OCI-LY3 (cell line): ENCODE measurements around the gene CLEC3B.

Experiments
- H2AFZ ChIP-seq: fragments of 200-600, 300-600 bp; shearing (Covaris generic); 2 replicates; pipeline ENCODE4 v1.6.0; 2014; ENCODE audit warnings: antibody characterized with exemption, low read depth, low read length
- H3K27ac ChIP-seq: fragments of 200-600, 300-600 bp; sonication (generic); 2 replicates; pipeline ENCODE4 v1.5.1; 2014; ENCODE audit warnings: mild to moderate bottlenecking, low read length, moderate library complexity, mixed read lengths
- H3K27me3 ChIP-seq: fragments of 200-600, 300-600 bp; sonication (generic); 2 replicates; pipeline ENCODE4 v1.6.1; 2014; ENCODE audit warnings: low read depth, low read length, mixed read lengths
- H3K36me3 ChIP-seq: fragments of 200-600, 300-600 bp; sonication (generic); replicated peaks from 2 replicates; pipeline ENCODE3; 2014; ENCODE audit warnings: low read depth, low read length, mixed read lengths
- H3K4me1 ChIP-seq: fragments of 300-600, 200-600 bp; sonication (generic); 2 replicates; pipeline ENCODE4 v1.6.1; 2014; ENCODE audit warnings: low read length, mixed read lengths
- H3K4me2 ChIP-seq: fragments of 200-600, 300-600 bp; sonication (generic); 2 replicates; pipeline ENCODE4 v1.6.1; 2014; ENCODE audit warnings: low read length, mixed read lengths
- H3K4me3 ChIP-seq: fragments of 300-600, 200-600 bp; sonication (generic); 2 replicates; pipeline ENCODE4 v1.5.1; 2014; ENCODE audit warnings: antibody characterized with exemption, mild to moderate bottlenecking, low read length, moderate library complexity
- H3K79me2 ChIP-seq: fragments of 300-600, 200-600 bp; shearing (Covaris generic); 2 replicates; pipeline ENCODE4 v1.6.1; 2014; ENCODE audit warnings: mild to moderate bottlenecking, low read length, mixed read lengths
- H3K9ac ChIP-seq: fragments of 300-600, 200-600 bp; shearing (Covaris generic); 2 replicates; pipeline ENCODE4 v1.6.0; 2014; ENCODE audit warnings: mild to moderate bottlenecking, low read length, moderate library complexity
- H3K9me3 ChIP-seq: fragments of 200-600, 300-600 bp; shearing (Covaris generic); 2 replicates; pipeline ENCODE4 v1.6.1; 2014; ENCODE audit warnings: low read length, mixed read lengths; ENCODE audit not compliant: insufficient read depth
- H4K20me1 ChIP-seq: fragments of 200-600, 300-600 bp; sonication (generic); 2 replicates; pipeline ENCODE4 v1.6.1; 2016; ENCODE audit warnings: low read length, mixed read lengths; ENCODE audit not compliant: insufficient read depth
- CTCF ChIP-seq: fragments of 200-600, 300-600 bp; sonication (generic); IDR thresholded peaks from 2 replicates; pipeline ENCODE4 v1.5.1; 2014; ENCODE audit warnings: antibody characterized with exemption, low read length, low read depth
- EZH2phosphoT487 ChIP-seq: fragments of 200-600 bp; shearing (Covaris generic); IDR thresholded peaks from 2 replicates; pipeline ENCODE4 v1.6.1; 2018; ENCODE audit warnings: antibody characterized with exemption, mixed run types, low read depth

The CLEC3B gene

GRCh38 chr3:45041666-45042065 lies 15.6 kb downstream of the CLEC3B start:
- TF ChIP-seq EZH2phosphoT487 (no peak), CTCF (no peak)
- Histone ChIP-seq H3K9ac (no peak overlapping the region), H3K4me3 (no peak overlapping the region), H2AFZ (no peak overlapping the region), H3K27ac (no peak overlapping the region), H3K4me1 (peaks cover 51% of the 10 kb centered on the region), H3K4me2 (peak overlapping the region; percentile 29; the same call in 1 of the 2 replicates), H3K9me3 (no peaks in the 10 kb centered on the region), H3K36me3 (no peaks in the 10 kb centered on the region), H3K79me2 (no peaks in the 10 kb centered on the region), H3K27me3 (peaks cover 9% of the 10 kb centered on the region), H4K20me1 (no peaks in the 10 kb centered on the region)

GRCh38 chr3:45042162-45042561 lies 16.1 kb downstream of the CLEC3B start:
- H3K27ac ChIP-seq: no peak overlapping the region

GRCh38 chr3:45043728-45044299 lies 17.7 kb downstream of the CLEC3B start:
- Histone ChIP-seq H3K4me3 (no peak overlapping the region), H3K36me3 (no peaks in the 10 kb centered on the region), H3K79me2 (no peaks in the 10 kb centered on the region), H3K4me2 (no peak overlapping the region), H2AFZ (no peak overlapping the region), H3K4me1 (peaks cover 48% of the 10 kb centered on the region), H3K9me3 (no peaks in the 10 kb centered on the region), H3K27me3 (peaks cover 30% of the 10 kb centered on the region), H3K27ac (no peak overlapping the region), H4K20me1 (no peaks in the 10 kb centered on the region), H3K9ac (no peak overlapping the region)
- no peak for TF ChIP-seq CTCF
- TF ChIP-seq EZH2phosphoT487: no peak

More at GRCh38 chr3:45042162-45042561, 16.1 kb downstream of the CLEC3B start:
- Histone ChIP-seq H3K36me3 (no peaks in the 10 kb centered on the region), H4K20me1 (no peaks in the 10 kb centered on the region), H3K4me3 (no peak overlapping the region), H3K4me2 (peak overlapping the region; percentile 29), H3K27me3 (peaks cover 14% of the 10 kb centered on the region), H3K9me3 (no peaks in the 10 kb centered on the region), H2AFZ (no peak overlapping the region), H3K79me2 (no peaks in the 10 kb centered on the region), H3K4me1 (peaks cover 49% of the 10 kb centered on the region), H3K9ac (no peak overlapping the region)
- no peak for TF ChIP-seq EZH2phosphoT487
- TF ChIP-seq CTCF: no peak

GRCh38 chr3:45048244-45048643 lies 22.1 kb downstream of the CLEC3B start:
- Histone ChIP-seq H3K27me3 (peaks cover 37% of the 10 kb centered on the region), H3K4me2 (no peak overlapping the region), H3K36me3 (no peaks in the 10 kb centered on the region), H3K4me3 (no peak overlapping the region), H3K9me3 (no peaks in the 10 kb centered on the region), H3K9ac (no peak overlapping the region), H2AFZ (no peak overlapping the region), H4K20me1 (no peaks in the 10 kb centered on the region), H3K79me2 (no peaks in the 10 kb centered on the region), H3K27ac (no peak overlapping the region), H3K4me1 (peaks cover 23% of the 10 kb centered on the region)
- TF ChIP-seq CTCF: no peak
- no peak for TF ChIP-seq EZH2phosphoT487
